H1 (cell line): ENCODE data around the gene GLRX. TPM values are rescaled to one million over a fixed set of nuclear protein-coding genes. Genes with fewer than 3 reads are reported as not detected.

Experiments
- CTCF ChIA-PET: fragments of 300-600 bp; sonication (Branson Sonifier 250); formaldehyde crosslinking; loops from one replicate; lab custom pipeline; 2021; ENCODE audit not compliant: partially characterized antibody; lab: Charles Lee
- POLR2A ChIA-PET: fragments of 300-600 bp; sonication (Branson Sonifier 250); formaldehyde crosslinking; loops from one replicate; lab custom pipeline; 2021; ENCODE audit warnings: inconsistent platforms; ENCODE audit not compliant: partially characterized antibody; lab: Charles Lee
- DNase-seq, 2 experiments: peaks; one replicate each; pipeline versions ENCODE4 v3.0.0 to v3.0.0-alpha.2; 2010 to 2022; ENCODE audit warnings: low spot score in 2 of 2, low read depth in 1 of 2, mixed read lengths in 1 of 2
- FAIRE-seq: peaks from 2 replicates; lab custom pipeline; 2011; peaks lifted over from hg19 to GRCh38; lab: Jason Lieb, UNC
- H2AFZ ChIP-seq: 2 replicates; pipeline ENCODE4 v1.8.1; 2012; ENCODE audit warnings: low read length, inconsistent platforms
- H2AK5ac ChIP-seq: 2 replicates; pipeline ENCODE4 v1.6.1; 2013; ENCODE audit warnings: low read depth, low read length
- H2BK120ac ChIP-seq: replicated peaks from 2 replicates; pipeline ENCODE3; 2013; ENCODE audit warnings: low read depth, low read length, inconsistent platforms
- H2BK12ac ChIP-seq: 2 replicates; pipeline ENCODE4 v1.6.1; 2013; ENCODE audit warnings: low read depth, low read length
- H2BK15ac ChIP-seq: 2 replicates; pipeline ENCODE4 v1.6.1; 2013; ENCODE audit warnings: low read length
- H2BK20ac ChIP-seq: 2 replicates; pipeline ENCODE4 v1.6.1; 2013; ENCODE audit warnings: low read length
- H2BK5ac ChIP-seq: 2 replicates; pipeline ENCODE4 v1.6.1; 2013; ENCODE audit warnings: low read depth, low read length
- H3K14ac ChIP-seq: 2 replicates; pipeline ENCODE4 v1.6.1; 2013; ENCODE audit warnings: inconsistent platforms; ENCODE audit not compliant: insufficient read length
- H3K18ac ChIP-seq: 2 replicates; pipeline ENCODE4 v1.6.1; 2013; ENCODE audit warnings: low read length; ENCODE audit errors: extremely low read depth
- H3K23ac ChIP-seq: 2 replicates; pipeline ENCODE4 v1.6.1; 2013; ENCODE audit warnings: inconsistent platforms; ENCODE audit not compliant: insufficient read length
- H3K23me2 ChIP-seq: 2 replicates; pipeline ENCODE4 v1.6.1; 2013; ENCODE audit warnings: low read depth, low read length
- H3K27ac ChIP-seq: 2 replicates; pipeline ENCODE4 v1.6.1; 2011; ENCODE audit warnings: low read depth, low read length, inconsistent platforms
- H3K27me3 ChIP-seq, 4 experiments: replicated peaks in 1 of 4; 1 replicate in 1 of 4; 2 replicates in 3 of 4; pipeline versions ENCODE4 v1.6.1 to v1.8.1; 2011 to 2013; ENCODE audit warnings: low read length in 3 of 4, mild to moderate bottlenecking in 3 of 4, inconsistent platforms in 2 of 4, mixed read lengths in 2 of 4, moderate library complexity in 1 of 4; ENCODE audit not compliant: control insufficient read depth in 3 of 4, insufficient read depth in 3 of 4; ENCODE audit errors: extremely low read depth in 1 of 4
- H3K36me3 ChIP-seq, 4 experiments: 2 replicates each; pipeline versions ENCODE4 v1.6.1 to v1.8.1; 2011 to 2013; ENCODE audit warnings: mild to moderate bottlenecking in 4 of 4, low read length in 3 of 4, moderate library complexity in 2 of 4, control low read depth in 1 of 4, inconsistent platforms in 1 of 4; ENCODE audit not compliant: insufficient read depth in 4 of 4, control insufficient read depth in 2 of 4
- H3K4ac ChIP-seq: replicated peaks from 2 replicates; pipeline ENCODE3; 2013; ENCODE audit warnings: low read length, low read depth, mixed read lengths, inconsistent platforms; ENCODE audit not compliant: insufficient read length
- H3K4me1 ChIP-seq, 4 experiments: replicated peaks in 1 of 4; 1 replicate in 1 of 4; 2 replicates in 3 of 4; pipeline versions ENCODE4 v1.6.1 to v1.8.1; 2011 to 2013; ENCODE audit warnings: low read length in 3 of 4, inconsistent platforms in 2 of 4, mixed read lengths in 1 of 4; ENCODE audit not compliant: insufficient read depth in 4 of 4, control insufficient read depth in 3 of 4
- H3K4me2 ChIP-seq, 2 experiments: 2 replicates each; pipeline versions ENCODE4 v1.6.1 to v1.8.1; 2011 to 2013; ENCODE audit warnings: low read depth in 2 of 2, low read length in 2 of 2, control low read depth in 1 of 2, inconsistent platforms in 1 of 2, mild to moderate bottlenecking in 1 of 2; ENCODE audit not compliant: insufficient read depth in 1 of 2
- H3K4me3 ChIP-seq, 4 experiments: fragments of 200-600, 300-600 bp in 1 of 4; sonication (generic), shearing (Covaris generic), sonication (Bioruptor Twin) in 1 of 4; 2 replicates each; pipeline versions ENCODE4 v1.5.1 to v1.8.1; 2011 to 2016; ENCODE audit warnings: low read length in 4 of 4, low read depth in 3 of 4, control low read depth in 2 of 4, inconsistent platforms in 2 of 4, mild to moderate bottlenecking in 2 of 4, mixed read lengths in 1 of 4, moderate library complexity in 1 of 4; ENCODE audit not compliant: insufficient read depth in 2 of 4; ENCODE audit errors: extremely low read depth in 1 of 4
- H3K56ac ChIP-seq: replicated peaks from 2 replicates; pipeline ENCODE3; 2013; ENCODE audit warnings: low read depth, mild to moderate bottlenecking, mixed read lengths, low read length, inconsistent platforms; ENCODE audit not compliant: insufficient read length
- H3K79me1 ChIP-seq: 2 replicates; pipeline ENCODE4 v1.6.1; 2013; ENCODE audit warnings: low read depth, low read length, control low read depth
- H3K79me2 ChIP-seq, 2 experiments: 2 replicates each; pipeline versions ENCODE4 v1.6.1 to v1.8.1; 2012 to 2013; ENCODE audit warnings: low read length in 2 of 2, mild to moderate bottlenecking in 2 of 2, inconsistent platforms in 1 of 2; ENCODE audit not compliant: insufficient read depth in 2 of 2, control insufficient read depth in 1 of 2
- H3K9ac ChIP-seq, 4 experiments: replicated peaks in 1 of 4; 1 replicate in 1 of 4; 2 replicates in 3 of 4; pipeline versions ENCODE4 v1.6.1 to v1.8.1; 2011 to 2013; ENCODE audit warnings: low read depth in 3 of 4, low read length in 3 of 4, control low read depth in 2 of 4, mild to moderate bottlenecking in 2 of 4, moderate library complexity in 2 of 4, inconsistent platforms in 1 of 4; ENCODE audit errors: extremely low read depth in 1 of 4
- H3K9me3 ChIP-seq, 2 experiments: 2 replicates each; pipeline versions ENCODE4 v1.6.1 to v1.8.1; 2012 to 2013; ENCODE audit warnings: mild to moderate bottlenecking in 2 of 2, moderate library complexity in 2 of 2, control low read depth in 1 of 2, inconsistent platforms in 1 of 2, low read depth in 1 of 2, low read length in 1 of 2, mixed read lengths in 1 of 2; ENCODE audit not compliant: insufficient read depth in 2 of 2
- H4K20me1 ChIP-seq, 2 experiments: replicated peaks in 1 of 2; 2 replicates each; pipeline versions ENCODE3 to v1.8.1; 2011 to 2013; ENCODE audit warnings: inconsistent platforms in 2 of 2, low read length in 2 of 2, mild to moderate bottlenecking in 1 of 2; ENCODE audit not compliant: insufficient read depth in 2 of 2, control insufficient read depth in 1 of 2
- H4K5ac ChIP-seq: 2 replicates; pipeline ENCODE4 v1.6.1; 2013; ENCODE audit warnings: low read length, low read depth, mixed read lengths, inconsistent platforms; ENCODE audit not compliant: insufficient read length
- H4K8ac ChIP-seq: 2 replicates; pipeline ENCODE4 v1.8.0; 2013; ENCODE audit warnings: mild to moderate bottlenecking, moderate library complexity, low read length, inconsistent platforms; ENCODE audit not compliant: insufficient read depth; ENCODE audit errors: extremely low read depth
- H4K91ac ChIP-seq: replicated peaks from 2 replicates; pipeline ENCODE3; 2013; ENCODE audit warnings: low read length, mixed read lengths, inconsistent platforms; ENCODE audit not compliant: insufficient read length
- CBX5 ChIP-seq: fragments of 300-800, 300-1000 bp; sonication (generic); IDR thresholded peaks from 2 replicates; pipeline ENCODE4 v1.7.1; 2016; ENCODE audit warnings: antibody characterized with exemption, low read length, low read depth
- CHD1 ChIP-seq: IDR thresholded peaks from 2 replicates; pipeline ENCODE4 v1.6.1; 2012; ENCODE audit warnings: low read depth, low read length, improper control_type of control experiment
- TAF1 ChIP-seq: IDR thresholded peaks from 2 replicates; pipeline ENCODE4 v1.6.1; 2011; ENCODE audit warnings: mild to moderate bottlenecking, low read depth, low read length
- ZNF274 ChIP-seq: IDR thresholded peaks from 2 replicates; pipeline ENCODE4 v1.7.0; 2012; ENCODE audit warnings: low read length, borderline replicate concordance; ENCODE audit errors: extremely low read depth
- WGBS, 2 experiments: shearing (Covaris generic) in 1 of 2; methylation state at CpG; one replicate each; pipeline versions ENCODE4 v1.1.6 to v1.1.7; 2013 to 2015; ENCODE audit warnings: low lambda C conversion rate in 2 of 2, mixed read lengths in 2 of 2, inconsistent platforms in 1 of 2, low coverage in 1 of 2, missing lambda C conversion rate in 1 of 2; ENCODE audit not compliant: insufficient replicate concordance in 2 of 2, insufficient coverage in 1 of 2, insufficient read length in 1 of 2; ENCODE audit errors: extremely low coverage in 1 of 2, missing lambda C conversion rate in 1 of 2; 5-methylcytosine and 5-hydroxymethylcytosine counted together
- polyA plus RNA-seq, 7 experiments: library from polyadenylated mRNA; depleted of rRNA in 3 of 7; stranded (reverse) in 5 of 7; unstranded in 2 of 7; fragments of >200 nt in 5 of 7; fragments of 200-250 nt in 2 of 7; gene quantifications; 1 replicate in 5 of 7; 2 replicates in 1 of 7; 4 replicates in 1 of 7; pipeline versions ENCODE4 v1.2.1 to v1.2.3, GENCODE V29; 2011 to 2013; ENCODE audit warnings: missing spikeins in 2 of 7, mixed read lengths in 2 of 7
- total RNA-seq: library from RNA; stranded (reverse); fragmentation: NEBNext Ultra II Directional; extraction: Animal tissue kit (Norgen Biotek cat#: 25700); gene quantifications from 2 replicates; pipeline ENCODE4 v1.2.1, GENCODE V29; 2021

Gene GLRX
- total and polyA plus RNA-seq, 2 of the 8 experiments (the other 6 are each of a cell fraction or from before 2014, with no cell fraction given) = 22.9 to 31.2 TPM

DNA sequence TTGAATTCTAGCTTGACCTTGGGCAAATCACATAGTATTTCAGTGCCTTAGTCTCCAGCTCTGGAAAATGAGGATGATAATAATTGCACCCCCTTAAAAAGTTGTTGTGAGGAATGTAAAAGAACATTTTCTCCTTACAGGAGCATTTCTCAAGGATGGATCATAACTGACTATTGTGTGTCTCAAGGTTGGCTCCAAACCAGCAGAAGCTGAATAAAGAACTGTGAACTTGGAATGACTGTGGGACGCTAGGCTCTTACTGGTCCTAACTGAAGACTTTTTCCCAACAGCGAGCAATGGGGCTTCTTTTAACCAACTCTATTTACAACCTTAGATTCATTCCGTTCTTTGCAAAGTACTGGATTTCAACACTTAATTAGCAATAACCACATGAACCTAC, 26.2 kb upstream of the GLRX start:
- Histone ChIP-seq H3K23ac (no peak overlapping the region), H3K79me2 (no peaks in the 10 kb centered on the region), H4K5ac (no peak overlapping the region), H3K36me3 (no peaks in the 10 kb centered on the region), H3K56ac (no peak overlapping the region), H3K4ac (no peak overlapping the region), H3K27me3 (no peaks in the 10 kb centered on the region), H4K8ac (no peak overlapping the region), H3K23me2 (no peaks in the 10 kb centered on the region; the same call in 1 of the 2 replicates), H3K9ac (no peak overlapping the region), H3K4me1 (no peaks in the 10 kb centered on the region), H3K18ac (no peak overlapping the region), H3K79me1 (no peaks in the 10 kb centered on the region), H2AFZ (no peak overlapping the region), H2BK120ac (no peak overlapping the region), H3K27ac (no peak overlapping the region), H2BK20ac (no peak overlapping the region), H2BK15ac (no peak overlapping the region), H2BK5ac (no peak overlapping the region), H2AK5ac (no peak overlapping the region), H4K20me1 (no peaks in the 10 kb centered on the region), H4K91ac (no peak overlapping the region), H3K4me3 (no peak overlapping the region), H3K9me3 (no peaks in the 10 kb centered on the region; a peak in 1 of 4 replicates), H2BK12ac (no peak overlapping the region), H3K4me2 (no peak overlapping the region), H3K14ac (no peak overlapping the region)
- FAIRE-seq = no peak
- 90% methylated on average over 3 of the region's 3 CpGs; no CpG with 5 or more reads in 1 of the 2 experiments for WGBS, 2 experiments
- ChIA-PET CTCF (interaction anchor here (0.7 to 5.7 kb wide), 25 partner anchors 8 to 753 kb away, joined by 3 to 120 read pairs (median 4); partner anchors contain the start of genes RFESD and RHOBTB3), POLR2A (no interaction called here)
- DNase-seq = no peak
- no peak for TF ChIP-seq ZNF274
- no peak for TF ChIP-seq TAF1
- no peak for TF ChIP-seq CBX5
- no peak for TF ChIP-seq CHD1
